Middle frontal gyrus (tissue), 1 donor: Measurements from ENCODE around the gene ING4.

Experiments
- DNase-seq: peaks from one replicate; pipeline ENCODE4 v3.0.0-alpha.2; 2015; ENCODE audit warnings: low spot score; ENCODE audit errors: extremely low spot score

The ING4 gene

GRCh38 chr12:6607751-6608591 is 54.9 kb downstream of the ING4 start:
- DNase-seq: no peak

GRCh38 chr12:6606331-6607131 is 56.4 kb downstream of the ING4 start:
- DNase-seq: no peak

GRCh38 chr12:6605421-6606330 is 57.2 kb downstream of the ING4 start:
- no peak for DNase-seq

- no peak for DNase-seq
Measured at GRCh38 chr12:6604259-6605029, 58.5 kb downstream of the ING4 start.

GRCh38 chr12:6603095-6603567 is 59.8 kb downstream of the ING4 start:
- DNase-seq: no peak

- DNase-seq: no peak
Measured at GRCh38 chr12:6602526-6602925, 60.4 kb downstream of the ING4 start.
